HG02885 (cell line): ENCODE results near the gene MTMR4.
"Not testable (repeated sequence)": the region's sequence is repeated elsewhere in the genome, so short reads cannot be mapped to it uniquely, and the experiment has no call there.

Source experiments
- ATAC-seq: cut with Tn5 transposase; IDR thresholded peaks from one replicate; pipeline ENCODE4 v1.9.1; 2021; ENCODE audit warnings: mild to moderate bottlenecking; ENCODE audit not compliant: unreplicated experiment, poor library complexity

MTMR4 gene

DNA sequence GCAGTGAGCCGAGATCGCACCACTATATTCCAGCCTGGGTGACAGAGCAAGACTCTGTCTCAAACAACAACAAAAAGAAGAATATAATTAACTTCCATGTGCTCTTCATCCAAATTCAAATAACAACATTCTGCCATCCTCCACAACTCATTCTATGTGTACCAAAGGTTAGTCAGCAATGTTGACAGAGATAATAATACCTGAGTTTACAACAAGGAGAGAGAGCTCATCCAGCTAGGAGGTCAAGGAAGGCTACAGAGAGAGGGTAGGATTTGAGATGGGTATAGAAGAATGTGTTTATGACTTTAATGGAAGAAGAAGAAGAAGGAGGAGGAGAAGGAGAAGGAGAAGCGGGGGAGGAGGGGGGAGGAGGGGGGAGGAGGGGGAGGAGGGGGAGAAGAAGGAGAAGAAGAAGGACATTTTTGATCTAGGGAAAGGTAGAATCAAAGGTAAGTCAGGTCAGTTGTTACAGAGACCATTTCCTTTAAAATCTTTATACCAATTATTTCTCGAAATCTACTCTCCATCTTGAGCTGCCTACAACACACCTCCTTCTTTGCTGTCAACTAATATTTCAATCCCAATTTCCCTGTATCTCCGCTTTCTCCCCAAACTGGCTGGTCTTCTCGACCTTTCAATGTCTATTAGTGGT, 16.1 kb downstream of the MTMR4 start:
- ATAC-seq, result no peak

DNA sequence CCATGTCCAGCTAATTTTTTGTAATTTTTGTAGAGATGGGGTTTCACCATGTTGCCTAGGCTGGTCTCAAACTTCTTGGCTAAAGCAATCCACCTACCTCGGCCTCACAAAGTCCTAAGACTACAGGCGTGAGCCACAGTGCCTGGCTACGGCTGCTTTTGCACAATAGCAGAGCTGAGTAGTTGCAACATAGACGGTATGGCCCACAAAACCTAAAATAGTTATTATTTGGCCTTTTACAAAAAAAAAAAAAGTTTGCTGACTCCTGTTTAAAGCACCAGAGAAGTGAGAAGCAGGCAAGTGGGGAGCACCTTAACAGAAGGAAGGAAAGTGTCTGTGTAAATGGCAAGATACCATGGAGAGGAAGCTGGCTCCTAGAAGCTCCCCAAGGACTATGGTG, 20.9 kb downstream of the MTMR4 start:
- no peak for ATAC-seq

DNA sequence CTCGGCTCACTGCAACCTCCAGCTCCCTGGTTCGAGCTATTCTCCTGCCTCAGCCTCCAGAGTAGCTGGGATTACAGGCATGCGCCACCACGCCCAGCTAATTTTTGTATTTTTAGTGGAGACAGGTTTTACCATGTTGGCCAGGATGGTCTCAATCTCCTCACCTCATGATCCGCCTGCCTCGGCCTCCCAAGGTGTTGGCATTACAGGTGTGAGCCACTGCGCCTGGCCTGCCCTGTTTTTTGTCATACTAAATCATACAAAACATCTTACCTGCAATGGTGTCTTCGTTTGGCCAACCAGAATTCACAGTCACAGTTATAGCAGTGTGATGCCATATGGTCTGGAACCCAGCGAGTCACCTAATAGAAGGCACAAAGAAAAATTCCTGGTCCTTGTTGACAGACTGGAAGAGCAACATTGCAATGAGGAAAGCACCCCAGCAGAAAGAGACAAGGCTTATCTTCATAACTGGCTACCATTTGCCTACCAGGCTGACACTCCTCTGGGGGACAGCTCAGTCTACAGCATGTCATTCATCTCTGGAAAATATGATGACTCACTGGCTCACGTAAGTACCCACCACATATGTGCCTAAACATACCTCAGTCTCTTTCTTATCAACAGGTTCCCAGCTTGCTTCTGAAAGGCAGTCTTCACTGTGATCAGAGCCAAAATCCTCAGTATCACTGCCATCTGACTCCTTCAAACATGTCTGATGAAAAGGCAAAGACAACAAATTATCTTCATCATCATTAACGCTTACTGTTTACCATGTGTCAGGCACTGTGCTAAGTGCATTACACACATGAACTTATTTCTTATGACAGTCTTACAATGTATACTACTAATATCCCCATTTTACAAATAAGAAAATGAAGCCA, 22.0 kb downstream of the MTMR4 start:
- no peak for ATAC-seq

DNA sequence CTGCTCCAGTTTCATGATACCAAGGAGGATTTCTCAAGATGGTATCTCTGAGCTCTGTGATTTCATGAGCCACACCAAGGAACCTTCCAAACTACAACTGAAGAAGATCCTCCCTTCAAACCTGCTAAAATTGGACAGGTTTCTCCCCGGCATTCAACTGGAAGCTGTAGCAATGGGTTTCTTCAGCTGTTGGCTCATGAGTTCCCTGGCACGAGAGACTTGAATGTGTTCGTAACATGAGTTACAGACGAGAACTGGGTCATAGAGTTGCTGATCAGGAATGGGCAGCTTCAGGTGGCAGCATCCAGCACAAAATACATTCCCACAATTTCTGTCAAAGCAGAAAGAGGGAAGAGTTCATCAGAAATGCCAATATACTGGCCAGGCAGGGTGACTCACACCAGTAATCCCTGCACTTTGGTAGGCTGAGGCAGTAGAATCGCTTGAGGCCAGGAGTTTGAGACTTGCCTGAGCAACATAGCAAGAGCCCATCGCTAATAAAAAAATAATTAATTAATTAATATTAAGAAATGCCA, 22.9 kb downstream of the MTMR4 start:
- ATAC-seq, result no peak

DNA sequence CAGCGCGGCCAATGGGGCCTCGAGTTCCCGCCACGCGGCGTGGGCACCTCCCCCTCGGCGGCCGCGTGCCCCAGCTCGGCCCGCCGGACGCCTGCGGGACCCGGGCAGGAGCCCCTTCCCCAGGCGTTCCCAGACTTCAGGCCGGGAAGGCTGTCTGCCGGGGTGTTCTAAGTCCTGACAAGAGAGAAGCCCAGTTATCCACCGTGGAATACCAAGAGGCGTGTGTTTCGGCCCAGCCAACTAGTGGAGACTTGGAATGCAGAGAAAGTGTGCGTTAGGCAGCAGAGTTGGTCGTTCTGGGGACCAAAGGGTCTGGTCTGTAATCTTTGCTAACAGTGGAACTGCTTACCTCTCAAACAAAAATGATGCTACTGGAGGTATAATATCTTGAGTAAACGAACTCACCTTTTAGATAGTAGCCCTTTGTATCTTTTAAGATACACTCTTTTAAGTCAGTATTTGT, 26.0 kb downstream of the MTMR4 start:
- ATAC-seq, result no peak

DNA sequence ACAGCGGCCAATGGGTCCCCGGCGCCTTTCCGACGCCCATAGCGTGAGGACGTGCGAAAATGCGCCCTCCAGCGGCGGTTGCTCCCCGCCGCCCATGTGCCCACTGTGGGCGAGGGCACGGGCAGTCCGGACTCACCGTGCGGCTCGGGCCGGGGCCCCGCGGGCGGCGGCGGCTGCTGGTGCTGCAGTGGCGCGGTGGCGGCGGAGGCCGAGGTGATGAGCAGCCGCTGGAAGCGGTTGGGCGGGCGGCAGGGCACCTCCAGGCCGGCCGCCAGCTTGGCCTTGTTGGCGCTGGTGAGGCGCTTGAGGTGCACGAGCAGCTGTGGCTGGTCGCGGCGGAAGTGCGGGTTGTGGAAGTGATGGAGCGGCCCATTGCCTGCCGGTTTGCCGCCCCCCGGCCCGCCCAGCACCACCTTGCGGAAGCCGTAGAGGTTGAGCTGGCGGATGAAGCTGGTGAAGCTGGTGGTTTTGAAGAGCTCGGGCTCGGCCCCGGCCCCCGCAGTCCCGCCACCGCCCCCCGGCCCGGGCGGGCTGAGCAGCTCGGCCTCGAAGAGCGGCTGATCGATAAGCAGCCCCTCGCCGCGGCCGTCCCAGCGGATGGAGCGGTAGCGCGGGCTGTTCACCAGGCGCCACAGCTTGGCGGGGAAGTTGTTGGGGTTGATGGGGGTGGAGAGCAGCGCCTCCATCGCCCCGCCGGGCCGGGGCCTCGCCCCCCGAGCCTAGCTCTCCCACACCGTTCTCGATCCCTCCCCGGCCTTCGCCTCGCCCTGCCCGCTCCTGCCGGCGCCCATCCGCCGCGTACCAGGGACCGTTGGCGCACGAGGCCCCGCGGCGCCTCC, 26.6 kb downstream of the MTMR4 start, which contains the start of gene HSF5:
HSF5 (minus strand) TSS at position 820 of the 839 bp plus-strand sequence; CDS start at position 686, 134 bp downstream.
- ATAC-seq, result peak; percentile 50

DNA sequence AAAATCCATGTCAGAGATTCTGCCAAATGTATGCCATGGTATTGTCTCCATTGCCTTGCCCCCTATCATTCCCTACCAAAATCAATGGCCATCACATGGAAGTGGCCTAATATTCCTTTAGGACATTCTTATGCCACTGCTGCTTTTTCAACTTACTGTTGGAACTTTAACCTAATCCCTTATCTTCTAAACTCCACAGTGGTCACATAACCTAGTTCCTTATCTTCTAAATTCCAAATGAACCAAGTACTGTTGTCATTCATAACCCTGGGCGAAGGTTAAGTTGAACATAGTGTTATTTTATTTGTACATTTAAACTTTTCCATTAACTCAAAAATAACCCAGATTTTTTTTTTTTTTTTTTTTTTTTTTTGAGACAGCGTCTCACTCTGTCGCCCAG, 29.8 kb downstream of the MTMR4 start:
- ATAC-seq, result no peak

DNA sequence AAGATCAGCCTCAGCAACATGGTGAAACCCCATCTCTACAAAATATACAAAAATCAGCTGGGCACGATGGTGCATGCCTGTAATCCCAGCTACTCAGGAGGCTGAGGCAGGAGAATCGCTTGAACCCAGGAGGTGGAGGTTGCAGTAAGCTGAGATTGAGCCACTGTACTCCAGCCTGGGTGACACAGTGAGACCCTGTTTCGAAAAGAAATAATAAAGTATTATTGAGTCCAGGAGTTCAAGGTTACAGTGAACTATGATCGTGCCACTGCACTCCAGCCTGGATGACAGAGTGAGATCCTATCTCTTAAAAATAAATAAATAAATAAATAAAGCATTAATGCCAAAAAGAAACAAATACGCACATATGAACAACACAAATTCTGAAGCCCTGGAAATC, 32.6 kb downstream of the MTMR4 start:
- ATAC-seq, result not testable (repeated sequence)

DNA sequence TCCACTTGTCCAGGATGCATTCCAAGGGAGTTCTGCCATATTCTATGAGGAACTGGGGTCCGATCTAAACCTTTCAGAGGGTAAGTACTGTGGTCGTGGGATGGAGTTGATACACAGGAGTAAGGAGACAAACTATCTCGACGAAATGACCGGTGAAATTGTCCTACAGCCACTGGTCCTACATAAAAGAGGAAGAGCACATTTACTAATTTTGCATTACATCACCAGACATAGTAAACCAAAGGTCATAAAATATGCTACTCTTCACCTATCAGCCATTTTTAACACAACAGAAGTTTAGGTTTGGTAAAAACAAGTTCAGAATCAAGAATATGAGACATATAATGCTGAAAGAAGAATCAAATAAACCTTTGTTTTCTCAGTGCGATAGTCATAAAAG, 34.3 kb downstream of the MTMR4 start:
- ATAC-seq, result no peak

DNA sequence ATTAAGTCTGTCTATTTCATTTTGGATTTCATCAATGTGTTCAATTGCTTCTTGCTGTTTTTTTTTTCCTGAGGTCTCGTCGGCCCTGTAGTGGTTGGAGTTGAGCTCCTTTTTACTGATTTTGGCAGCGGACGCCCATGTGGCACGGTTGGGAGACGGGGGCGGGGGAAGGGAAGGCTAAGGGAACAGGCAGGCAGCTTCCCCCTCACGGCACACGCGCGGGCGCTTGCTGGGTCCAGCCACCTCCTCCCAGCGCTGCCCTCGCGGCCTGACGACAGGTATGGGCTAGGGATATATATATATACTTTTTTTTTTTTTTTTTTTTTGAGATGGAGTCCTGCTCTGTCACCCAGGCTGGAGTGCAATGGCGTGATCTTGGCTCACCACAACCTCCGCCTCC, 37.6 kb downstream of the MTMR4 start:
- ATAC-seq, result no peak

DNA sequence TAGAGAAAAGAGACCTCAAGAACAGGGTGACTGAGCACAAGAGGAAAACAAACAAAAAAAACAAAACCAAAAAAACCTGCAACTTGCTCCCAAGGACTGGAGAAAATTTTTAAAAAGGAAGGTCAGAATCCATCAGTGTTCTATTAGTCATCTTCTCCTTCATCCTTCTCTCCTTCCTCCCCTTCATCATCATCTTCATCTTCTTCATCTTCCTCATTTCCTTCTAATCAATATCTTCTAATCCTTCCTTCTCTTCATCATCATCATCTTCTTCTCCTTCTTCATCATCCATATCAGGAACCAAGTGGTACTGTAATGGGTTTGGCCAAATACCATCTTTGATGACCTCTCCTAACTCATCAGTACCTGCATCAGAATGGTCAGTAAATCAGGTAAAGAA, 38.5 kb downstream of the MTMR4 start:
- no peak for ATAC-seq

DNA sequence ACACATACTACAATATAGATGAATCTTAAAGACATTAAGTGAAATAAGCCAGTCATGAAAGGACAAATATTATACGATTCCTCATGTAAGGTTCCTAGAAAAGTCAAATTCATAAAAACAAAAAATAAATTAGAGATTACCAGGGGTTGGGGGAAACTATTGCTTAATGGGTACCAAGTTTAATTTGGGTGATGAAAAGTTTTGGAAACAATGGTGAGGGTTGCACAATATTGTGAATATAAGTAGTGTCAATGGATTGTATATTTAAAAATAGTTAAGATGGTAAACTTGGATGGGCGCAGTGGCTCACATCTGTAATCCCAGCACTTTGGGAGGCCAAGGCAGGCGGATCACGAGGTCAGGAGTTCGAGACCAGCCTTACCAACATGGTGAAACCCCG, 44.1 kb downstream of the MTMR4 start:
- no peak for ATAC-seq

DNA sequence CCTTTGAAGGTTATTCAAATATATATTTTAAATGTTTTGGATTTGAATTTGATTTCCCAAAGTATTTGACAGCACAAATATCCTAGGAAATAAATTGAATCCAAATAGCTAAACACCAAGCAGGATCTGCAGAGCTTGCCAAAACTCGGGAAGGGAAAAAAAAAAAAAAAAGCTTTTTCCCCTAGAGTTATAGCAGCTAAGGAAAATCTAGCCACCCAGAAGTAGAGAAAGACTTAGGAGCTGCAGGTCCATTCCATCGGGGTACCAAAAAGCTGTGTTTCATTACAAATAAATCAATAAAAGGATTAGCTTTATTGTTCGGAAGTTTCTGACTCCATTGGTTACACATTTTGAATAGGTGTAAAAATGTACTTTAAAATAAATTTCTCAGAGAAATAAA, 45.5 kb downstream of the MTMR4 start:
- ATAC-seq, result no peak

DNA sequence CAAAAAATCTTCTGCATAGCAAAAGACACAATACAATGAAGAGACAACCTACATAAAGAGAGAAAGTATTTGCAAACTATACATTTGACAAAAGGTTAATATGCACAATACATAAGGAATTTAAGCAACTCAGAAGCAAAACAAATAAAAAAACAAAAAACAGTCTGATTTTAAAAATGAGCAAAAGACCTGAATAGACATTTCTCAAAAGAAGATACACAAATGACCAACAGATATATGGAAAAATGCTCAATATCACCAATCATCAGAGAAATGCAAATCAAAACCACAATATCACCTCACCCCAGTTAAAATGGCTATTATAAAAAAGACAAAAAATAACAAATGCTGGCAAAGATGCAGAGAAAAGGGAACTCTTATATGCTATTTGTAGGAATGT, 58.9 kb downstream of the MTMR4 start:
- ATAC-seq, result no peak

DNA sequence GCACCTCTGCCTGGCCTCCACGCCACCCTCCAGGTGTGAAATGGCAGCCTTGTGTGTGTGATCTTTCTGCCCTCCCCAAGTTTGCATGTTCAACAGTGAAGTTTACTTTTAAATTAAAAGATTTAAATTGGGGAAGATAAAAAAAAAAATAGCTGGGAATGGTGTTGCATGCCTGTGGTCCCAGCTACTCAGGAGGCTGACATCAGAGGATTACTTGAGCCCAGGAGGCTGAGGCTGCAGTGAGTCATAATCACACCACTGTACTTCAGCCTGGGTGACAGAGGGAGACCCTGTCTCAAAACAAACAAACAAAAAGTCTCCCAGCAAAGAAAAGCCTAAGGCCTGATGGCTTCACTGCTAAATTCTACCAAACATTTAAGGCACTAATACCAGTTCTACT, 61.7 kb downstream of the MTMR4 start:
- no peak for ATAC-seq

DNA sequence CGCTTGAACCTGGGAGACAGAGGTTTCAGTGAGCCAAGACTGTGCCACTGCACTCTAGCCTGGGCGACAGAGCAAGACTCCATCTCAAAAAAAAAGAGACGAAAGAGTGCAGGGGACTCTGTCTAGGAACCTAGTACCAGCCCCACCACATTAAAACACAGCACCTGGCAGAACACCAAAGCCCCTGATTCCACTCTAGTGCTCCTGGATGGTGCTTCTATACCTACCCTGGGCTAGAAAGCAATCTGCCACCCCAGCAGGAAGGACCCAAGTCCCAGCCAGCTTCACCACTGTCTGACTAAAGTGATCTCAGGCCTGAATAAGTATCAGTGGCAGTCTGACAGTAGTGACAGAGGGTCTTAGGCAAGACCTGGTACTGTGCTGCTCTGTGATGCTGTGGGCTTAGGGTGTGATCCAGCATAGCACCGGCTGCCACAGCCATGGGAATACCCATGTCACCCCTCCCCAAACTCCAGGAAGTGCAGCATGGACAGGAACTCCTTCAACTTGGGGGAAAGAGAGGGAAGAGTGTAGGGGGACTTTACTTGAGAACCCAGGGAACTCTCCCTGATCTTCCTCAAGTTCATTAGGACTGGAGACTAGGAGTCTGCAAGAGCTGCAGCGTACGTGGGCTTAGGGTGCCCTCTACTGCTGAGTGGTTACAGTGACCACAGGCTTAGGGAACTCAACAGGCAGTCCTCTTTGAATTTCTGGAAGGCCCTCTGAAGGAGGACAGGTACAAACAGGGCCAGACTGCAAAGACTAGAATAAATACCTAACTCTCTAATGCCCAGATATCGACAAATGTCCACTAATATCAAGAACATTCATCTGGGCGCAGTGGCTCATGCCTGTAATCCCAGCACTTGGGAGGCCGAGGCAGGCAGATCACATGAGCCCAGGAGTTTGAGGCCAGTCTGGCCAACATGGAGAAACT, 67.1 kb downstream of the MTMR4 start:
- no peak for ATAC-seq

DNA sequence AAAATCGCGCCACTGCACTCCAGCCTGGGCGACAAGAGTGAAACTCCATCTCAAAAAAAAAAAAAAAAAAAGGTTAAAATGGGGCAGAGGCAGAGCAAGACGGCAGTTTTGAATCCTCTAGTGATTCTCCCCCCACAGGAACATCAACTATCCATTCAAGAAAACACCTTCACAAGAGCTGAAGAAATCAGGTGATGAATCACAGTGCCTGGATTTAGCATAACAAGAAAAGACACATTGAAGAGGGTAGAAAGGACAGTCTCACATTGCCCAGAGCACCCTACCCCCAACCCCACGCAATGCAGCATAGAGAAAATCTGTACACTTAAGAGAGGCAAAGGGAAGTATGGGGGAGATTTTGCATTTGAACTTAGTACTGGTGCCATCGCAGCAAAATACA, 68.4 kb downstream of the MTMR4 start:
- ATAC-seq, result no peak
